CD4-positive, alpha-beta T cell treated with Interleukin-2 at 100 ng/mL for 4 hours (primary cell): Measurements from ENCODE around the gene RMC1.
"Not testable (repeated sequence)": the region's sequence is repeated elsewhere in the genome, so short reads cannot be mapped to it uniquely, and the experiment has no call there.

Source experiments
- DNase-seq: peaks from one replicate; pipeline ENCODE4 v3.0.0-alpha.2; 2020; ENCODE audit warnings: low spot score

The RMC1 gene

DNA sequence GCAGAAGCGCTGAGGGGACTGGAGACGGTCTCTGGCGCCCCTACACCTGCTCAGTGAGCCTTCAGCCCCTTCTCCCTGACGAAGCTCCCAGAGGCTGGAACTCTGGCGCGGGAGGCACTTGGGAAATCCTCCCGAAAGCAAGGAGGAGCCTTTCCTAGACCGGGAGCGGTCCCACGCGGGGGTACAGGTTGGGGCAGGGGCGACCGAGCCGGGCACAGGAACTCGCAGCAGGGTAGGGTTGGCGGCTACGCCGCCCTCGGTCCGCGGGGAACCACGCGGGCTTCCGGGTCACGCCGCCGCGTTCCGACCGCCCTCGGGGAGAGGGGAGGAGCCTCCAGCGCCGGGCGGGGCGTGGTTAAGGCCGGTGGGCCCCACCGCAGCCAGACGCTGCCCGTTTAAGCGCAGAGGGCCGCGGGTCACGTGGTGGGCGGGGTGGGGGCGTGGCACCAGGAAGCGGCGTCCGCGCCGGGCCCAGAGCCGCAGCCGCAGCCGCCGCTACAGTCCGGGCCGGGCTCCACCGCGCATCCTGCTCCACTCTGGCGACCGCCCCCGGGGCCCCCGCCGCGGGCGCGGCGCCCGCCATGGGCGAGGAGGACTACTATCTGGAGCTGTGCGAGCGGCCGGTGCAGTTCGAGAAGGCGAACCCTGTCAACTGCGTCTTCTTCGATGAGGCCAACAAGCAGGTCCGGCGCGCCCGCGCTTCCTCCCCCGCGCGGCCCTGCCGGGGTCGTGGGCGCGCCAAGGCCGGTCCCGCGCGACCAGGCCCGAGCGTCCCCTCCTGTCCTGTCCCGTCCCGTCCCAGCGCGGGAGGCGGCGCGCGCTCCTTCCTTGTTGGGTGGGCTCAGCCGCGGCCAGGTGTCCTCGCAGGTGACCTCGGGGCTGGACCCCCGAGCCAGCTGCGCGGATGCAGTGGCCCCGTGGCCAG, at the start of gene RMC1:
TSS of gene RMC1 (plus strand) at position 474 of the 925 bp plus-strand sequence. CDS start at position 582, 108 bp downstream.
- peak; percentile 96 for DNase-seq

- peak; percentile 34 for DNase-seq
Measured at GRCh38 chr18:23453680-23454058, 49.6 kb upstream of the RMC1 start.

- DNase-seq, result no peak
Measured at GRCh38 chr18:23456835-23457234, 46.5 kb upstream of the RMC1 start.

GRCh38 chr18:23458830-23459529, 44.3 kb upstream of the RMC1 start:
- DNase-seq, result no peak

DNA sequence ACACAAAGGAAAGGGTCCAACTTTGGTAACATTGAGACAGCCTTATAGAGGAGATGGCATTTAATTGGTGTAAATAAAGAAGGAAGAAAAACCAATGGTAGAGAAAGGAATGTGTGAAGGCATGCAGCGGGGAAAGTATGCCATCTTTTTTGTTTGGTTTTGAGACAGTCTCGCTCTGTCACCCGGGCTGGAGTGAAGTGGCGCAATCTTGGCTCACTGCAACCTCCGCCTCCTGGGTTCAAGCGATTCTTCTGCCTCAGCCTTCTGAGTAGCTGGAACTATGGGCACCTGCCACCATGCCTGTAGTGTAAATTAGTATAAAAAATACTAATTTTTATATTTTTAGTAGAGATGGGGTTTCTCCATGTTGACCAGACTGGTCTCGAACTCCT, 43.8 kb upstream of the RMC1 start:
- DNase-seq, result no peak

- DNase-seq, result no peak
Measured at GRCh38 chr18:23460285-23461273, 42.7 kb upstream of the RMC1 start.

GRCh38 chr18:23462876-23463275, 40.4 kb upstream of the RMC1 start:
- DNase-seq, result no peak

- DNase-seq, result no peak
Measured at GRCh38 chr18:23468753-23469459, 34.4 kb upstream of the RMC1 start.

DNA sequence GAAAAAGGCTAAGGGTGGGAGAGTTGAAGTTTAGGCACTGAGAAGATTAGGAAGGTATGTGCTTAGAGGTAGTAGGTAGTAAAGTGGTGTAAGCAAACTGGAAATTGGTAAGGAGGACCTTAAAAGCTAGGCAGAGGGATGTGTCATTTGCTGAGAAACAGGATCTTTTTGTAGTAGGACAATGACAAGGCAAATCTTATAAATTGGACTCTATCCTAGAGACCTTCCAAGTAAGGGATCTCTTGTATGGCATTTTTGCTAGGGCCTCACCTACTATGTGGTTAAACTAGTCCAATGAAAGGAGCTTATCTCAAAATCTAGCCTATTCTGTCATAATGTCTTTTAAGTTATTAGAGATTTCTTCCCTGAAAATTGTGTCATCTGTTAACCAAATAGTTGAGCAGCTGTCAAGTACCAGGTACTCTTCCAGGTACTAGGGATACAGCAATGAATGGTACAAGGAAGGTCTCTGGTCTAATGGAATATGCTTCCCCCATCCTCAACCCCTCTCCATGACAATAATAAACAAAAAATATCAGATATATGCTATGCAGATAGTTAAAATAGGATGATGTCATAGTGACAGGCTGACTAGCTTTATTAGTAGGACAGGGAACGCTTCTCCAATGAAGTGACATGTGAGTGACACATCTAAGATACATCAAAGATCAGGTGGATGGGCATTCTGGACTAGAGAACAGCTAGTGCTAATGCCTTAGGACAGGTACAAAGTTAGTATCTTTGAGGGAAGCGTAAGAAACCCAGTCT, 32.5 kb upstream of the RMC1 start:
- DNase-seq, result no peak

DNA sequence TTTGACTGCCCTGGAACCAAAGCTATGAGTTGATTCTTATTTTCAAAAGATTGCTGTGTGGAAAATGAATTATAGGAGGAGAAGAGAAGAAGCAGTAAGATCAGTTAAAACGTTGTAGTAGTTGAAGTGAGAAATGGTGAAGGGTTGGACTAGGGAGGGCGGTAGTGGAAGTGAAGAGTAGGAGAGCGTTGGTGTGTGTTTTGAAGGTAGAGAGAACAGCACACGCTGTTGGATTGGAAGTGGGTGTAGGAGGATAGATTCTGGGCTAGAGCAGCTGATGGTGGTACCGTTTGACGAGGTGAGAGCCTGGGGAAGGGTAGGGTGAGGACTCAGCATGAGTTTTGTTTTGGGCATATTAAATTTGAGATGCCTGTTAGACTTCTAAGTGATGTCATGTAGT, 31.8 kb upstream of the RMC1 start:
- DNase-seq, result no peak

- no peak for DNase-seq
Measured at GRCh38 chr18:23479829-23480505, 23.3 kb upstream of the RMC1 start.

GRCh38 chr18:23484561-23485182, 18.6 kb upstream of the RMC1 start:
- DNase-seq, result no peak

- no peak for DNase-seq
Measured at GRCh38 chr18:23485386-23485785, 17.9 kb upstream of the RMC1 start.

DNA sequence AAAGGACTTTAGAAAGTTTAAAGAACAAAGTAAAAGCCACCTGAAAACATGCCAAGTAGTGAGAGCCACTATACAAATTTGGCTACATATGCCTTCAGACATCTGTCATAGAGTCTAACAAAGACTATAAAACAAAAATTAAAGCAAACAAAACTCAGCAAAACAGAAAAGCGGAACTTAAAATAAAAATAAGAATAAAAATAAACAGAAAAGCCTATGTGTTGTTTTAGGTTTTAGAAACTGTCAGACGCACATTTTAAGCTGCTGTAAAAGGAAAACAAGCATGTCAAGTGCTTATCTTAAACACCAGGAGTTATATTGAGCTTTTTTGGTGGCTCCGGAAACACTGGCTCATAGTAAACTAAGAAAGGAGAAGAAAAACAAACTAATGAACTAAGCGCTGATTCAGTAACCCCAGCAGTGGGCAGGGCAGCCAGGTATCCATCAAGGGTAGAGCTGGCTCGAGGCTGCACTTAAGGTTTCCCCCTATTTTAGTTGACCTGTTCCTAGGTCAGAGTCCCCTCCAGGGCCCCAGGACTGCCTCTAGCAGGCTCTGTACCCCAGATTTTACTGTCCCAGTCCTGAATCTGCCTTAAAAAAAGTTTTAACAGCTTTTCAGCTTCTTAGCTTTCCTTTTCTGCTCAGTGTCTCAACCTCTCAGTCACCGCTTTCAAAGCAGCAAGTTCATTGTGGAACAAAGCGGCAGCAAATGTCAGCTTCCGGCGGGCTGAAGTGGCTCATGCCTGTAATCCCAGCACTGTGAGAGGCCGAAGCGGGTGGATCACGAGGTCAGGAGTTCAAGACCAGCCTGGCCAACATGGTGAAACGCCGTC, 15.4 kb upstream of the RMC1 start:
- DNase-seq, result peak; percentile 35

DNA sequence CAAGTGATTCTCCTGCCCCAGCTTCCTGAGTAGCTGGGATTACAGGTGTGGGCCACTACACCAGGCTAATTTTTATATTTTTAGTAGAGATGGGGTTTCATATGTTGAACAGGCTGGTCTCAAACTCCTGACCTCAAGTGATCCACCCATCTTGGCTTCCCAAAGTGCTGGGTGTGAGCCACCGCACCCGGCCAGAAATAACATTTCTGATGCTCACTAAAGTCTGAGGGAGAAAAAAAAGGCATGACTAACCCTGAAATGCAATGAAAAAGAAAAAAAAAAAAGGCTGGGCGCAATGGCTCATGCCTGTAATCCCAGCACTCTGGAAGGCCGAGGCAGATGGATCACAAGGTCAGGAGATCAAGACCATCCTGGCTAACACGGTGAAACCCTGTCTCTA, 13.7 kb upstream of the RMC1 start:
- not testable (repeated sequence) for DNase-seq

DNA sequence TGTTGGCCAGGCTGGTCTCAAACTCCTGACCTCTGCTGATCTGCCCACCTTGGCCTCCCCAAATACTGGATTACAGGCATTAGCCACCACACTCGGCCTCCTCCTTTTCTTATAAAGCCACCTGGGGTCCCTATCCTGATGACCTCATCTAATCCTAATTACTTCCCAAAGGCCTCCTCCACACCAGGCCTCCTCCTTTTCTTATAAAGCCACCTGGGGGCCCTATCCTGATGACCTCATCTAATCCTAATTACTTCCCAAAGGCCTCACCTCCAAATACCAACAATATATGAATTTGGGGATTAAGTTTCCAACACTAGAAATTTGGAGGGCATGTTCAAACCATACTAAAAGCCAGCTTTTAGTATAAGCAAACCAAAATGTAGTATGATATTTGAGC, 9.7 kb upstream of the RMC1 start:
- no peak for DNase-seq

- DNase-seq, result no peak
Measured at GRCh38 chr18:23494992-23495391, 8.3 kb upstream of the RMC1 start.

- no peak for DNase-seq
Measured at GRCh38 chr18:23495723-23496440, 7.4 kb upstream of the RMC1 start.
